Measurements from ENCODE around the gene NHS.
"Not testable (repeated sequence)": the region's sequence is repeated elsewhere in the genome, so short reads cannot be mapped to it uniquely, and the experiment has no call there.

The NHS gene

GRCh38 chrX:17405225-17405969 is 30.4 kb downstream of the NHS start:
- DNase-seq (ENCODE audit: low read depth), result no peak

- DNase-seq (ENCODE audit: low read depth), result no peak
Observed at GRCh38 chrX:17409566-17410290, 34.7 kb downstream of the NHS start.

- no peak for DNase-seq (ENCODE audit: low read depth)
Observed at GRCh38 chrX:17410651-17411050, 35.7 kb downstream of the NHS start.

GRCh38 chrX:17411205-17411604 is 36.2 kb downstream of the NHS start:
- DNase-seq (ENCODE audit: low read depth), result no peak

- no peak for DNase-seq (ENCODE audit: low read depth)
Observed at GRCh38 chrX:17412692-17413091, 37.7 kb downstream of the NHS start.

- no peak for DNase-seq (ENCODE audit: low read depth)
Observed at GRCh38 chrX:17413228-17413627, 38.2 kb downstream of the NHS start.

GRCh38 chrX:17414027-17414658 is 39.1 kb downstream of the NHS start:
- DNase-seq (ENCODE audit: low read depth), result no peak

- DNase-seq (ENCODE audit: low read depth), result no peak
Observed at GRCh38 chrX:17414839-17415238, 39.8 kb downstream of the NHS start.

GRCh38 chrX:17415242-17415810 is 40.3 kb downstream of the NHS start:
- DNase-seq (ENCODE audit: low read depth), result no peak

- DNase-seq (ENCODE audit: low read depth), result no peak
Observed at GRCh38 chrX:17417372-17417771, 42.4 kb downstream of the NHS start.

- no peak for DNase-seq (ENCODE audit: low read depth)
Observed at GRCh38 chrX:17425136-17425535, 50.1 kb downstream of the NHS start.

- no peak for DNase-seq (ENCODE audit: low read depth)
Observed at GRCh38 chrX:17425551-17425950, 50.6 kb downstream of the NHS start.

- no peak for DNase-seq (ENCODE audit: low read depth)
Observed at GRCh38 chrX:17431171-17431570, 56.2 kb downstream of the NHS start.

GRCh38 chrX:17432158-17432557 is 57.2 kb downstream of the NHS start:
- no peak for DNase-seq (ENCODE audit: low read depth)

- DNase-seq (ENCODE audit: low read depth), result no peak
Observed at GRCh38 chrX:17433965-17434364, 59.0 kb downstream of the NHS start.

- no peak for DNase-seq (ENCODE audit: low read depth)
Observed at GRCh38 chrX:17435476-17435875, 60.5 kb downstream of the NHS start.

- DNase-seq (ENCODE audit: low read depth), result no peak
Observed at GRCh38 chrX:17438221-17438620, 63.2 kb downstream of the NHS start.

GRCh38 chrX:17440258-17440657 is 65.3 kb downstream of the NHS start:
- DNase-seq (ENCODE audit: low read depth), result no peak

GRCh38 chrX:17440836-17441235 is 65.8 kb downstream of the NHS start:
- no peak for DNase-seq (ENCODE audit: low read depth)

GRCh38 chrX:17441965-17442364 is 67.0 kb downstream of the NHS start:
- DNase-seq (ENCODE audit: low read depth), result no peak

GRCh38 chrX:17442898-17443297 is 67.9 kb downstream of the NHS start:
- DNase-seq (ENCODE audit: low read depth), result no peak

- no peak for DNase-seq (ENCODE audit: low read depth)
Observed at GRCh38 chrX:17443556-17443955, 68.6 kb downstream of the NHS start.

GRCh38 chrX:17446269-17446668 is 71.3 kb downstream of the NHS start:
- not testable (repeated sequence) for DNase-seq (ENCODE audit: low read depth)

Data from stimulated activated CD8-positive, alpha-beta memory T cell treated with anti-CD3 and anti-CD28 coated beads, Interleukin-15, amount 100 ng/mL, for 24 hours (primary cell).